ENCODE data around the gene PTDSS2. TPM values are rescaled to one million over a fixed set of nuclear protein-coding genes. Genes with fewer than 3 reads are reported as not detected.

PTDSS2 gene
- total and polyA plus RNA-seq, 10 of the 15 experiments (the other 5 are each of a cell fraction or from before 2014, with no cell fraction given): 0.39 to 21.1 (median 10.8) TPM

DNA sequence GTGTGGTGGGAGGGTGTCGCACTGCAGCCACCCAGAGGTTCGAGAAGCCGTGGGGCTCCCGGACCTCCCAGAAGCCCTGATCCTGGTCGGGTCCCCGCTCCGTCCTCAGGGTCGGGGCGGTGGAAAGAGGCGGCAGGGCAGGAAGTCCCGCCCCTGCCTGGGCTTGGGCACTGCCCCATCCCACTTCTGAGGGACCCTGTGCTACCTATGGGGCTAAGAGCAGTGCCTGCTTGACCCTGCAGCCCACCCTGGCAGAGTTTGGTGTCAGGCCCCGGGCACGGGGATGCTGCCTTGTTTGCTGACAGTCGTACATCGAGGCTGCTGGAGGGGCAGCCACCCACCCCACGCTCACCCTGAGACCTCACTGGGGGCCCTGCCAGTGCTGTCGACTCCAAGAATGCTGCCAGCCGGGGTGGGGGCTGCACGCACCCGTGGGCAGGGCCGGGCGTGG, 37.5 kb downstream of the PTDSS2 start:
- H2AFZ ChIP-seq (ENCODE audit: control insufficient read depth, low read depth, low read length): no peak overlapping the region
- no peak overlapping the region for H3K4me2 ChIP-seq (ENCODE audit: control insufficient read depth, insufficient read depth)
- H3K4me3 ChIP-seq: no peak overlapping the region
- no peak overlapping the region for H3K9ac ChIP-seq (ENCODE audit: control insufficient read depth, insufficient read depth, low read length)
- H3K9me3 ChIP-seq (replicated peaks; ENCODE audit: control insufficient read depth, insufficient read depth, low read length): no peaks in the 10 kb centered on the region; the same call in 2 of the 3 replicates
- H4K20me1 ChIP-seq (ENCODE audit: control insufficient read depth, insufficient read depth): no peaks in the 10 kb centered on the region
- no peaks in the 10 kb centered on the region for H3K4me1 ChIP-seq (ENCODE audit: control insufficient read depth, insufficient read depth, low read length)
- RAD21 ChIA-PET (ENCODE audit: unreplicated experiment): no interaction called here
- DNase-seq (ENCODE audit: low read depth, low spot score): no peak
- H3K36me3 ChIP-seq (ENCODE audit: control insufficient read depth in 2 of 2, insufficient read depth in 2 of 2, low read length in 1 of 2): peaks cover 0 to 2% of the 10 kb centered on the region in 2 experiments; a peak in 2 of 4 replicates
- intact Hi-C loops (cut with micrococcal nuclease; ENCODE audit: unreplicated experiment): no loop called here
- CTCF ChIA-PET: no interaction called here
- in situ Hi-C loops (cut with MboI): no loop called here
- POLR2A ChIA-PET: no interaction called here
- no peaks in the 10 kb centered on the region for H3K79me2 ChIP-seq (ENCODE audit: control insufficient read depth, insufficient read depth, low read length)
- FAIRE-seq: no peak
- no peak overlapping the region for H3K27ac ChIP-seq (ENCODE audit: control insufficient read depth, insufficient read depth)
- SMC1A ChIA-PET (ENCODE audit: uncharacterized antibody, unreplicated experiment): no interaction called here
- H3K27me3 ChIP-seq (replicated peaks in 1 of 2; ENCODE audit: control insufficient read depth in 2 of 2, insufficient read depth in 2 of 2, low read length in 1 of 2): no peaks in the 10 kb centered on the region
- TF ChIP-seq JUNB (IDR thresholded peaks at IDR 0.05): no peak
- TF ChIP-seq IKZF1 (conservative IDR thresholded peaks at IDR 0.05): no peak
- TF ChIP-seq, protein P1, sequence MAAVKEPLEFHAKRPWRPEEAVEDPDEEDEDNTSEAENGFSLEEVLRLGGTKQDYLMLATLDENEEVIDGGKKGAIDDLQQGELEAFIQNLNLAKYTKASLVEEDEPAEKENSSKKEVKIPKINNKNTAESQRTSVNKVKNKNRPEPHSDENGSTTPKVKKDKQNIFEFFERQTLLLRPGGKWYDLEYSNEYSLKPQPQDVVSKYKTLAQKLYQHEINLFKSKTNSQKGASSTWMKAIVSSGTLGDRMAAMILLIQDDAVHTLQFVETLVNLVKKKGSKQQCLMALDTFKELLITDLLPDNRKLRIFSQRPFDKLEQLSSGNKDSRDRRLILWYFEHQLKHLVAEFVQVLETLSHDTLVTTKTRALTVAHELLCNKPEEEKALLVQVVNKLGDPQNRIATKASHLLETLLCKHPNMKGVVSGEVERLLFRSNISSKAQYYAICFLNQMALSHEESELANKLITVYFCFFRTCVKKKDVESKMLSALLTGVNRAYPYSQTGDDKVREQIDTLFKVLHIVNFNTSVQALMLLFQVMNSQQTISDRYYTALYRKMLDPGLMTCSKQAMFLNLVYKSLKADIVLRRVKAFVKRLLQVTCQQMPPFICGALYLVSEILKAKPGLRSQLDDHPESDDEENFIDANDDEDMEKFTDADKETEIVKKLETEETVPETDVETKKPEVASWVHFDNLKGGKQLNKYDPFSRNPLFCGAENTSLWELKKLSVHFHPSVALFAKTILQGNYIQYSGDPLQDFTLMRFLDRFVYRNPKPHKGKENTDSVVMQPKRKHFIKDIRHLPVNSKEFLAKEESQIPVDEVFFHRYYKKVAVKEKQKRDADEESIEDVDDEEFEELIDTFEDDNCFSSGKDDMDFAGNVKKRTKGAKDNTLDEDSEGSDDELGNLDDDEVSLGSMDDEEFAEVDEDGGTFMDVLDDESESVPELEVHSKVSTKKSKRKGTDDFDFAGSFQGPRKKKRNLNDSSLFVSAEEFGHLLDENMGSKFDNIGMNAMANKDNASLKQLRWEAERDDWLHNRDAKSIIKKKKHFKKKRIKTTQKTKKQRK (IDR thresholded peaks at IDR 0.05; ENCODE audit: low read depth, low read length): no peak
- TF ChIP-seq KAT2A (conservative IDR thresholded peaks at IDR 0.05; ENCODE audit: control insufficient read depth, low read depth, low read length): no peak
- no peak for TF ChIP-seq SUZ12 (IDR thresholded peaks at IDR 0.05; ENCODE audit: unreplicated experiment)
- over 99% methylated on average over 16 of the region's 22 CpGs for WGBS (ENCODE audit: insufficient coverage, insufficient replicate concordance, low lambda C conversion rate, missing lambda C conversion rate)
- ATAC-seq: no peak
- BruUV-seq (replicated peaks): no TSS peak

Data from GM12878 (cell line).